ENCODE data around the gene ATG16L2.
"Not testable (repeated sequence)": the region's sequence is repeated elsewhere in the genome, so short reads cannot be mapped to it uniquely, and the experiment has no call there.

ATG16L2 gene

DNA sequence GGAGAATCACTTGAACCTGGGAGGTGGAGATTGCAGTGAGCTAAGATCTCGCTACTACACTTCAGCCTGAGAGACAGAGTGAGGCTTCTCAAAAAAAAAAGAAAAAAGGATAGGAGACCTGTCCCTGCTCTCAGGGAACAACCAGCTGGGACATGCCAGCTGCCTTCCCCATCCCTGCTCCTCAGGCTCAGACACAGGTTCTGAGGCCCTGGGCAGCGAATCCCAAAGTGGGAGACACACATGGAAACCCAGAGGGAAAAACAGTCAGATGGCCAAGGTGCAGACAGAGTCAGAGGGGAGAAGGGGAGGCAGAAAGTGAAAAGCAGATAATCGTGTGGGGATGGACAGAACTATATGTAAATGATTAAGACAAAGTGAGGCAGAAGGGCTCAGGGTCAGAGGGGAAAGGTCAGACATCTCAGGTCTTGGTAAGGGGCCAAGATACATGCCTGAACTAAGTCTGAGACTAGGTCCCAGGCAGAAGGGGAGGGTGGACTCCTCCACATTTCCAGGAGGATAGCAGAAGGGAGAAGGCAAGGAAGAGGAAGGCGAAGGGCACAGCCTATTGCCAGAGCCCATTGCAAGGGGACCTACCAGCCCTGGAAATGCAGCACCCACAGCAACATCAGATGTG, 34.6 kb upstream of the ATG16L2 start:
- no peak for DNase-seq

DNA sequence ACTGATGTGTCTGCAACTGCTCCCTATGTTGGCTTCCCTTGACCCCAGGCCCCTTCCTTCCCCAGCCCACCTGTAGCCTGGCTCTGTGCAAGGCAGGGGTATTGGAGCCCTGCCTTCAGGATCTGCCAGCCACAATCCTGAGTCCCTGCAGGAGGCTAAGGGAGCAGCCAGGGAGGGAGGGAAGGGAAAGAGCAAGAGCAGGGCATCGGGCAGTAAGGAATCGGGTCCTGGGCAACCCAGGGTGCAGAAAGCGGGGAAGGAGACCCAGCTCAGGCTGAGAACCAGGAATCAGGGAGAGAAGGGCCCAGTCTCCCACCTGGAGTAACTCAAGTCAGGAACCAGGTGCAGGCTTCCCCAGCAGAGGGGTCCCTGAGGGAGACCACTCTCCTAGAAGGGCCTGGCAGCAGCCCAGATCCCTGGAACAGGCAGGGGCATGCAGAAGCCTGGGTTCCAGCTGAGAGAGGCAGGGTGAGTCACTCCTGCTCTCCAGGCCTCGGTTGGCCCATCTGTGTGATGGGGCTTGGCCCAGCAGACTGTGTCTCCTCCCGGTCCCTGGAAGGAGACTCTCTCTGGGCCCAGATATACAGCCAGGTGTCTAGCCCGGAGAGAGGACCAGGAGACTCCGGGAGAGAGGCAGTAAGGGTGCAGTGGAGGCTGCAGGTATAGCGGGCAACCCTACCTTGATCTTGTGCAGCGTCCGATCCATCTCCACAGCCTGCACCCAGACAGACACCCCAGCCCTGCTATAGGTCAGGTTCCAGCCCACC, 33.7 kb upstream of the ATG16L2 start:
- DNase-seq = no peak

DNA sequence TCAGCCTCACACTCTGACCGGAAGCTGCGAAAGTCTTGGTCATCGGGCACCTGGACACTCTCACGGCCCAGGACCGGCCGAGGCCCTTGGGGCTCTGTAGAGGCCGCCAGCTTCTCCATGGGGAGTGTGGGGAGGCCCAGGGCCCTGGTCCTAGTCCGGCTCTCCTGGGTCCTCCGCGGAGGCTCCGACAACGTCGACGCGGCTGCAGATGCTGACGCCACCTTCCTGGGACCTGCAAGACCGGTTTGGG, 33.2 kb upstream of the ATG16L2 start:
- no peak for DNase-seq

DNA sequence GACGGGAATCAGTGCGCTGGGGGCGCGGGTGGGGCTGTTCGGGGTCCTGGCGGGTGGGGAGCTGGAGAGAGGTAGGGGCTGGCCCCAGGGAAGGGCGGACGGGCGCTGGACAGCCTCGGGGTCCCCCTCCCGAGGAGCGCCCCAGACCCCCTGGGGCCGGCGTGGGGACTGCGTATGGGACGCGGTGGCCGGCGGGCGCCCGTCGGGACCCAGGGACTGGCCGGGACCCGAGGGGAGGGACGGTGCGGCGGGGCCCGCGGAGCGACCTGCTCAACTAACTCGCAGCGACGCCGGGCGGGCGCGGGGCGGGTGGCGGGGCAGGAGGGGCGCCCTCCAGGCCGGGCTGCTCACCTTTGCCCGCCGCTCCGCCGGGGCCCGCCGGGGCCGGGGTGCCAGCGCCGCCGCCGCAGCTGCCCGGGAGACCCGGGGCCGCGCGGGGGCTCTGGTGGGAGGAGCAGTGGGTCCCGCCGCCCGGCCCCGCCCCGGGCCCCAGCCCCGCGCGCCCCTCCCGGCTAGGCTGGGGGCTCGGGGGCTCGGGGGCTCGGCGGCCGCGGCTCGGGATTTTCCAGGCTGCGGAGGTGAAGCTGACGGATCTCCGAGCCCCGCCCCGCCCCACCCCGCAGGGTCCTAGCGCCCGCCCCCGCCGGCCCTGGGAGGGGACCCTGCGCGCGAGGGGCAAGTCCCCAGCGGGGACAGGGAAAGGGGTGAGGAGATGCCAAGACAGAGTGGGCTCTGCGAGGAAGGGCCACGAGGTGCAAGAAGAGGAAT, 32.7 kb upstream of the ATG16L2 start:
- DNase-seq = no peak

DNA sequence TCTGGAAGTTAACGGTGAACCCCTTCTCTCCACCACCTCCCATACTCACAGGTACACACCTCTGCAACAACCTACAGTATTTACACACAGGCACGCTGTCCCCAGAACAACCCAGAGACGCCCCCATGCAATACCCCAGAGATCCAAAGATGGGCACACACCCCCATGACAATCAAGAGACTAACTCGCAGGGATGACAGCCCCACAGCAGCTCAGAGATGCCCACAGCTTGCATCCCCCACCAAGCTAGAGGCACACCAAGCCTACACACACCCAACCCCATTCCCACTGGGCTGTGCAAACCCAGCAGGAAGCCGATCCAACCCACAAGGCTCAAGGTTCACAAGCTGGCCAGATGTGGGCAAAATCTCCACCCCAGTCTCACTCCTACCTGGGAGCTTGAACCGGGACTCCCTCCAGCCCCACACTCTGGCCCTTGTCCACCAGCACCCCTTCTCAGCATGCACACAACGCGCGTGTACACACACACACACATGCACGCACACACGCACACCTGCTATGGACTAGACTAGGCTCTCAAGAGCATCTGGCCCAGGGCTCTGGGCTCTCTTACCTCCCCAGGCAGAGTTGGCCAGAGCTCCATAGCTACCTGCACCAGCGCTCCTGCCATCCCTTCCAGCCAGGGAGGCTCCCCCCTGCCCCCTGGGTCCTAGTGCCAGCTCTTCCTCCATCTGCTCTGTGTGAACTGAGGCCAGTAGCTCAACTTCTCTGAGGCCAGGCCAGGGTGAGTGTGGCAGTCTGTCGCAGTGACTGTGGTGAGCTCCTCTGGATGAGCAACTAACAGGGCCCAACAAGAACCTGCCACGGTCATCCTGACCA, 31.9 kb upstream of the ATG16L2 start:
- no peak for DNase-seq

DNA sequence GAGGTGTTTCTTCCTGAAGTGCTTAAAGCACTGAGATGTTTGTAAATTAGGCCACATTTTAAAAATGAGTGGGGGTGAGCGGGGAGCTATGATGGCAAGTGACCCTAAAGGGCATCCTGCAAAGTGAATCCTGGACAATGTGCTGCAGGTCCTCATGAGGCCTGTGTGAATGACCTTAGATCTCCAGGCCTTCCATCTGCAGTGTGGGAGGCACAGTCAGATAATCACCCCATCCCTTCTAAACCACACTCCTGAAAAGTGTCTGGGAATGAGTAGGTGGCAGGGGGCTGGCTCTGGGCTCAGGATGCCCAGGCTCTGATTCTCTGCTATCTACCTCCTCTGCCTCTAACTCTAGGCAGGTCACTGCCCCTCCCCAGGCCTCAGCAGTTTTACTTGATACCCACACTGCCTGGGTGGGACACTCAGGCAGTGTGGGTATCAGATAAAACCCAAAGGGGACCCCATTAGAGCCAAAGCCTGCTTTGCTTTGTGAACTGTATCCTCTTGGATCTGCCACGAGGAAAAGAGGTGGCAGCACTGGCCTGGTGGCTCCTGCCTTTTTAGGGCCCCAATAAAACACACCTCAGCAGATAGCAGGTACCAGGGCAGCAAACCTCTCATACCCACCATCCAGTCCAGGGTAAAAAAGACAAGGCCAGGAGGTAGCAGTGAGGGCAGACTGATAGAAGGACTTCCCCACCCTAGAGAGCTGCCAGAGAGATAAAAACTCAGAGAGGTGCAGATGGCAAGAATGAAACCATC, 30.9 kb upstream of the ATG16L2 start:
- no peak for DNase-seq

DNA sequence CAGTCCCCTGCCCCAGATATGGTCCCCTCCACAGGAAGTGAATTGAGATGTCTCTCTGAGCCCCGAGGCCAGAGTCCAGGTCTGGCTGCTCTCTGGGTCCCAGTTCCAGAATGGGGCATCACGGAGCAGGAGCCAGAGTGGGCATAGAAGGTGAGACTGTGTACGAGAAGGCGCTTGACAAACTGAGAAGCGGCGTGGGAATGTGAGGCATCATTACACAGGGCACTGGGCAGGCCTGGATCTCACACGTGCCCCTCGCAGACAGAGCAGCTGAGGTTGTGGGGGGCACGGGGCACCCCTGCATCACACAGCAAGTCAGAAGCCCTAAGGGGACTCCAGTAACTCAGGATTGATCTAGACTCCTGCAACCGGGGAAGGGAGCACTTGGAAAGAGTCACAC, 29.5 kb upstream of the ATG16L2 start:
- no peak for DNase-seq

DNA sequence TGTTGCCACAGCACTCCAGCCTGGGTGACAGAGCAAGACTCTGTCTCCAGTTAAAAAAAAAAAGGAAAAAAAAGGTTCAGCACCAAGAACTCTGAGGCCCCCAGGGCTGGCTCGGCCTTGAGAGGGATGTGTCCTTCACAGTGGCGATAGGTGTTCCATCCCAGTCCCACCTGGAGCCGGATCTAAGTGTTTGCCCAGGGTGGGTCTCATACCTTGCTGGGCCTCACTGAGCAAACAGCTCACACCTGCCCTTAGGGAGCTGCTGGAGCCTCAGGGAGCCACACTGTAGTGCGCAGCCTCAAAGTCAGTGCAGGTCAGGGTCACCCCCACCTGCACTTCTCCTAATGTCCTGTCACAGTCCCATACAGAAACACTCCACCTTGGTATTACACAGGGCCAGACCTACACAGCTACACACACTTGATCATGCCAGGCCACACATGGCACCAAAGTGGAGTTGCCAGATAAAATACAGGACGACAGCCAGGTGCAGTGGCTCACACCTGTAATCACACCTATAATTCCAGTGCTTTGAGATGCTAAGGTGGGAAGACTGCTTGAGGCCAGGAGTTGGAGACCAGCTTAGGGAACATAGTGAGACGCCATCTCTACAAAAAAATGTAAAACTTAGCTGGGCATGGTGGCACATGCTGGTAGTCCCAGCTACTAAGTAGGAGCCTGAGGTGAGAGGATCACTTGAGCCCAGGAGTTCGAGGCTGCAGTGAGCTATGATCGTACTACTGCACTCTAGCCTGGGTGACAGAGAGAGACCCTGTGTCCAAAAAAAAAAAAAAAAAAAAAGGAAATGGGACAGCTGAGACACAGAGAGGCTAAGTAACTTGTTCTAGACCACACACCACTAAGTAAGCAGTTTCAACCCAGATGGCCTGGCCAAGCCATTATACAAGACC, 27.7 kb upstream of the ATG16L2 start:
- peak; percentile 75 for DNase-seq

DNA sequence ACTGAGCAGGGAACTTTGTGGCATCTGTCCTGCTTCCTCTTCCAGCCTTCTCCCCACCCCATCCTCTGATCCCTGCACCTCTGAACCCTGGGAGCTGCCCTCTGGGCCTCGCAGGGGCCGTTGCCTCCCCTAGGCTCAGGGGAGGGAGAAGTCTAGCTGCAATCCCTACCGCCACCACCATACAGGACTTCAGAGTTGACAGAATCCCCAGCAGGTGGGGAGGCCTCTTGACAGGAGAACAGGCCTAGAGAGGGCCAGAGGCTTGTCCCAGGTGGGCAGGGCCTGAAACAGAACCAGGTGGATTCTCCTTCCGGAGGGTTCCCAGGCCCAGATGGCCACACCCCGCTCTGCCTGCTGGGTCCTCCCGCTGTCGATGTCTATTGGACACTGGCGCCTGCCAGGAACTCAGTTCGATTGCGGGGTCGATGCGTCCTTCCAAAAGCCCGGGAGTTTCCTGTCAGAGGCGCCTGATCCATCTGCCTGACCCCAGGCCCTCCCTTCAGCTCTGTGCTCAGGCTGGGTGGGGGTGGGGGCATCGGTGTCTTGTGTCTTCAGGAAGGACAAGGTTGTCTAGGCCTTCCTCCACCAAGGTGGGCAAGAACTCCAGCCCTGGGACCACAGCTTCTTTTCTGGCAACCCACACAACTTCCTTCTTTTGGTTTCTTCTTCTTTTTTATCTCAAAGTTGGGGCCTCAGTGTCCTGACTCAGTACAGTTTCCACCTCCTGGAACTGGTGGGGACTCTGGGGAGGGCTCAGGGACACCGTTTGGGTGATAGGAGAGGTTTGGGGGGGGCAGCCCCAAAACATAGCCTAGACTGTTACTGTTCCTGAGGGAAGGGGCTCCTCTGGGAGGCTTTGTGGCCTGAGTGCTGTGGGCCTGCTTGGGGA, 26.8 kb upstream of the ATG16L2 start:
- DNase-seq = no peak

DNA sequence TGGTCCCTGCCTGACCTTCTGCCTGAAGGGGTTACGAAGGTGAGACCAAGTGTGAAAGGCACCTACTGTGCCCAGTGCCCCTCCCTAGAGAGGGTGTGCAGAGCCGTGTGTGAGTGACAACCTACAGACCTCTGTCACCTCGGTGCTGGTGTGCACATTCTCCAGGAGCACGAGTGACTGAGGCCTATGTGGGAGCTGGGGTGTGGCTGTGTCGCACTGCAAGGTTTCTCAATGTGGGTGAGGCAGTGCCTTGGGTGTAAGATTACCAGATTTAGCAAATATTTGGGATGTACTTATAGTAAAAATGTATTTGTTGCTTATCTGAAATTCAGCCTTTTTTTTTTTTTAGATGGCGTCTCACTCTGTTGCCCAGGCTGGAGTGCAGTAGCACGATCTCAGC, 26.0 kb upstream of the ATG16L2 start:
- no peak for DNase-seq

DNA sequence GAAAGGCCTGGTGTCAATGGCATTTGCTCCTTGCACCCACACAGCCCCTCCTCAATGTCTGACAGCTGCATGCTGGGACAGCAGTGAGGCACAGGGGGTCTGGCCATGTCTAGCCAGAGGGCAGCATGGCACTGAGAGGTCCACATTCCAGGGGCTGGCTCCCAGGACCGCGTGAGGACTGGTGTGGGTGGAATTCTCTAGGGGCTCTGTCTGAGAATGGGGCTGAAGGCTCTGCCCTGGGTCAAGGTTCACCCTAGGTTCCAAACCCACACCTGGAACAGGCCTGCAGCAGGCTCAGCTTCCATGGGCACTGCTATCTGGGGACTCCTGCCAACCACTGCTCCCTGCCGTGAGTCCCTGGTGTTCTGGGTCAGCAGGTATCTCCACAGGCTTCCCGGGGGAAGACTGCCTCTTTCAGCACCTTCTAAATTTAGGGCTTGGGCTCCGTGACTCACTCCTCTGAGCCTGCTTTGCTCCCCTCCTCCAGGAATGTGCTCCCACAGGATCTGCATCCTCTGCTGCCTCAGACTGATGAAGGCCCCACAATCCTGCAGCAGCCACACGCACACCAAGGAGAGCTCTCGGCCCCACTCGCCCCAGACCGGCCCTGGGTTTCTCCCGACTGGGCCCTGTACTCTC, 24.6 kb upstream of the ATG16L2 start:
- DNase-seq = no peak

DNA sequence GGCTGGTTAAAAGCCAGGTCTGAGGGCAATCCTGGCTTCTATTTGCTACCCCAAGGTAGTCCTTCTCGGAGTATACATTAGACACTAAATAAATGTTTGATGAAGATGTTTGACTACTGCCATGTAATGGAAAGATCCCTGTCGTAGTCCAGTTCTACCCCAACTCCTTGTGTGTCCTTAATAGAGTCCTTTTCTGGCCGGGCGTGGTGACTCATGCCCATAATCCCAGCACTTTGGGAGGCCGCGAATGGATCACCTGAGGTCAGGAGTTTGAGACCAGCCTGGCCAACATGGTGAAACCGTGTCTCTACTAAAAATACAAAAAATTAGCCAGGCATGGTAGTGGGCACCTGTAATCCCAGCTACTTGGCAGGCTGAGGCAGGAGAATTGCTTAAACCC, 23.0 kb upstream of the ATG16L2 start:
- not testable (repeated sequence) for DNase-seq

DNA sequence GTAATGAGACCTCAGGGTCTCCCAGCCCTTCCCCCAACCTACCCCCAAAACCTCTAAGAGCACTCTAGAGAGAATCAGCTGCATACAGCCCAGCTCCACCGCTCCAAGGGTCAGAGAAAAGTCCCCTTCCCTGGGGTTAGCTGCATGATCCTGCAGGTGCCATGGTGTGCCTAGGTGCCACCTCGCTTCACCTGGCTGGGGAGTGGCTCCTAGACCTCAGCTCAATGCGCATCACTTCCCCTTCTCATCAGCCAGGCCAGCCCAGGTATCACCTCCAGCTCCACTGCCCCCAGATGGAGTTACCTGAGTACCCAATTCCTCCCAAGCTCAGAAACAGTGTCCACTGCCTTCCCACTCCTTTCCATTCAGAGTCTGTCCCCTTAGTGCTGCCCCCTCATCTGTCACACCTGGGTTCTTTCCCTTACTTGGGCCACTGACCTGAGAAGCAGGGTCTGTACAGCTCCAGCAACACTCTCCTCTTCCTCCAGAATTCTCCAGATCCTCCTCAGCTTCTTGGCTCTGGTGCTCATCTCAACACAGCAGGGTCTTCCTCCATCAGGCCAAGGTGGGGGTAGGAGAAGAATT, 21.7 kb upstream of the ATG16L2 start:
- DNase-seq = no peak

DNA sequence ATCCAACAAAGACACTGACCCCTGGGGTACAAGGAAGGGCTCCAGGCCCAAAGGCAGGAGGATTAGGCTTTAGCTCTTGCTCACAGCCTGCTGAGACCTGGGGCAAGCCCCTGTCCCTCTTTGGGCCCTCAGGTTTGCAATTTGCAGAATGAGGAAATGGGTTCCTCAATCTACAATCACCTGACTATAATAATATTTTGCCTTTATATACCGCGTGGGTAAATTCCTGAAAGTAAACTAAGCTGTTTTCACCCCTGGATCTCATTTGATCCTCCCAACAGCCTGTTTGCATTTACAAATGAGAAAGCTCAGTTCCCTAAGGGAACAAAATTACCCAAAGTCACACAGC, 21.2 kb upstream of the ATG16L2 start:
- DNase-seq = no peak

DNA sequence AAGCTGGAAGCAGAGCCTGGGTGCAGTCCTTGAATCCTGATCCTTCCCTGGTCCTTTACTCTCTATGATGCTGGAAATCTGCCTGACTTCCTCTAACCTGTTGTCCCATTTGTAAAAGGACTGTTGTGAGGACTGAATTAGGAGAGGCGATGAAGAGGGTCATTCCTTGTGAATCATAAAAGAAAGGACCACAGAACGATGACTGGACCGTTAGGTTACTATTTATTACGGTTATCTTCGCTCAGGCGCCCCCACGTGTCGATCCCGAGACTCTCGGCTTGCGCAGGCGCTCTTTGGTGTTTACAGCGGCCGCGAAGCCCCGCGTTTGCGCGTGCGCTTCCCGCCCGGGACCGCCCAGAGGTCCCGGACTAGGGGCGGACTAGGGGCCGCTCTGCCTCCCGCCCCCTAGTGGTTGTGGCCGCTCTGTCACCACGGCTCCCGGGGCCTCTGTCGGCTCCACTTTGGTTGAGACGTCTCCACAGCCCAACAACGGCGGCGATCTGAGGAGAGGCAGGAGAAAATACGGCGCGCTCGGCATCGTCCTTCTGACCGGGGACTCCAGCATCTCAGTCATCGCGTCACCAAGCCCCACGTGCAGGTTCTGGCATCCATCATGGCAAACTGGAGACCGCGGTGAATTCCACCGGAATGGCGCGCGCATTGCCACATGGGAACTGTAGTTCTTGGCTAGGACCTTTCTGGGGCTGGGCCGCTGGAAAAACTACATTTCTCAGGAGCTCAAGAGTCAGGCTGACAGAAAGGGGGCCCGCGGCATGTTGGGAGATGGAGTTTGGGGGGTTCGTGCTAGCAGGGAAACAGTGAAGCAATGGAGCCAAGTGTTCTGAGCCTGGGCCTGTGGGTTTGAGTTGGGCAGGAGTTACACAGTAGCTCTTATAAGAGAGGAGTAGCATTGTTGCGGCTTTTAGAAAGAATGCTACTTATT, 20.5 kb upstream of the ATG16L2 start, which contains the start of gene STARD10:
TSS of gene STARD10 (minus strand) at position 623 of the 943 bp plus-strand sequence. CDS start 12,866 bp downstream, outside the sequence.
- DNase-seq = peak; percentile 92

DNA sequence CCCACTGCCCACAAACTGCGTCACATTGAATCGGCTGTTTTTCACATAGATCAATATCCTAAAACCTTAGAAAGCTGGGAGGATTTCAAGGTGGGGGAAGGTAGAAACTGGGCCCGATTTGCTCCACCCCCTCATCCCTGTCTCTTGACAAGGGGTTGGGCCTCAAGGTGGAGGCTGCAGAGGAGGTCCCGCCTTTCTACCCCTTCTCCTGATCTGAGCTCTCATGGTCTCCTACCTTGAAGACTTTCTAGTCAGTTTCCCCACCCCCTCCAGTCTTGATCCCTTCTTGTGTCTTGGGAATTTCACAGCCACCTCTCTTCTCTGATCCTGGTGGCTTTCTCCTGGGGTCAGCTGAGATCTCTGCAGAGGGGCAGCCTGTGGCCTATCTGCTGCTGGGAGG, 15.8 kb upstream of the ATG16L2 start:
- DNase-seq = no peak

DNA sequence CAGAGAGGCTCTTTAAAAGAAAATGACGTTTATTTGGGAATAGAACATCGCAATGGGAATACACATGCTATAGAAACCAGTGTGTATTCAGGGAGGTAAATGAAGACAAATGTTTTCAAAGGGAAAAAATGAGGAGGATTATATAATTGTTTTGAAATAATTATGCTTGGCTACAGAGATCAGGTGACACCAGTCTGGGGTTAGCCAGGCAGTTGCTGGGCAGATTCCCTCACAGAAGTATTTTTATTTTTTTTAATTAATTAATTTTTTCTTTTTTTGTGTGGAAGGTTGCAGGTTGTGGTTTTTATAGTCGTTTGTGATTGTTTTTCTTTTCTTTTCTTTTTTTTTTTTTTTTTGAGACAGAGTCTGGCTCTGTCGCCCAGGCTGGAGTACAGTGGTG, 14.8 kb upstream of the ATG16L2 start:
- DNase-seq = no peak

DNA sequence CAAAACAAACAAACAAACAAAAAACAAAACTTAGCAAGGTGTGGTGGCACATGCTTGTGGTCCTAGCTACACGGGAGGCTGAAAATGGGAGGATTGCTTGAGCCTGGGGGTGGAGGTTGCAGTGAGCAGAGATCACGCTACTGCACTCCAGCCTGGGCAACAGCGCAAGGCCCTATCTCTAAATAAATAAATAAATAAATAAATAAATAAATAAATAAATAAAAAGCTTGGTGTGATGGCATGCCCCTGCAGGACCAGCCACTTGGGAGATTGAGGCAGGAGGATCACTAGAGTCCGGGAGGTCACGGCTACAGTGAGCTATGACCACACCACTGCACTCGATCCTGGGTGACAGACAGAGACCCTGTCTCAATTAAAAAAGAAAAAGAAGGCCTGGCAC, 11.4 kb upstream of the ATG16L2 start:
- DNase-seq = no peak
